Measurements from ENCODE around the gene SMG6.

Gene SMG6

DNA sequence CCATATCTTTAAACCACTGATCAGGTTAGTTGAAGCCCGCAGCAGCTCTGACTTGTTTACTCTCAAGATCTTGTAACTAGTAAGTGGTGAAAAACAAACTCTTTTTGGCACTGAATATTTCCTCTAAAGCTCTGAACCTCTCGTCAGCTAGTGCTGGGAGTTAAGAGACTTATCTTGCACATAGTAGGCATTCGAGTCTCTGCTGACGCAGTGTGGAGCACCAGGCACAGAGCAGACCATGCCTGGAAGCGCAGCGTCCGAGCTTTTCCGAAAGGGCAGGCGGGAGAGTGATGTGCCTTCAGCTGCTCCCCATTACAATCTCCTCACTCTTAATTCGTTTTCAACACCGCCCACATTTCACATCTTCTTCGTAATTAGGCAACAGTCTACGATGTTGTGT, 63.0 kb downstream of the SMG6 start:
- TF ChIP-seq GATA1 (IDR thresholded peaks at IDR 0.05; ENCODE audit: low read depth, low read length) (no peak), POLR2A (IDR thresholded peaks at IDR 0.05; ENCODE audit: low read length) (no peak)
- no peak for DNase-seq

DNA sequence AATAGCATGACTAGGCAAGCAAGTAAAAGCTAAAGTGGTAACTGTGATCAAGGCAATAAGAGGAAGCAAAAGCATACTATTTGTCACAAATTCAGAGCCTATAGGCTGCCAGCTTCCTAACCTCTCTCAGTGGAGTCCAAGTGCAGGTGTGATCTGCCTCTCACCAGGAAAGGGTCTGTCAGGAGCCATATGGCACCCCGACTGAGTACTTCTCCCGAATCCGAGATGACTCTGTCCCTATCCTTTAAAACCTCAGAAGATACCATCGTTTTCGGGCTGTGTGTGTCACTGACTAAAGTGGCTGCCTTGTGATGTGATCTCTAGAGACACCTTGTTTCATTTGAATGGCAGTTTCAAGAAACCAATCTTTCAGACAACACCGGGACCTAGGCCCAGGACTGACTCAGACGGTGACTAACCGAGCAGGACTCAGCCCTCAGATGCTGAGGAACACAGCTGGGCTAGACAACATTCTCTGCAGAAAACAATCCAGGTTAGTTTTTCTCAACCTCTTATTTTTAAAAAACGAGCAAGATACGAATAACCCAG, 63.6 kb downstream of the SMG6 start:
- no peak for TF ChIP-seq GATA1 (IDR thresholded peaks at IDR 0.05; ENCODE audit: low read depth, low read length)
- no peak for TF ChIP-seq POLR2A (IDR thresholded peaks at IDR 0.05; ENCODE audit: low read length)
- DNase-seq = peak in 1 of 2 experiments; percentile 13

DNA sequence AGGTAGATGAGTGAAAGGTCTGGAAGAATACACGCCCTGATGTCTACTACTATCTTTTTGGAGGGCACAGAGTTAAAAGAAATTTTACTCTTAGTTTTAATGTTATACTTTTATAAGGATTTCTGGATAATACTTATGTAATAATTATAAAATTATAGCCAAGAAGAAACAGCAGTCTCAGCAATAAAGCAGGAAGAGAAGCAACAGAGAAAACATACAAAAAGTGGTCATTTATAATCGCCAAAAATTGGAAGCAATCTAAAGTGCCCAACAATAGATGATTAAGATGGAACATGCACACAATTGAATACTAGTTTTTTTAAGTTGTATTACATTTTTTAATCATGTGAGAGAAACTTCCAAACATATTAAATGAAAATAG, 64.4 kb downstream of the SMG6 start:
- no peak for TF ChIP-seq GATA1 (IDR thresholded peaks at IDR 0.05; ENCODE audit: low read depth, low read length)
- TF ChIP-seq POLR2A (IDR thresholded peaks at IDR 0.05; ENCODE audit: low read length) = no peak

DNA sequence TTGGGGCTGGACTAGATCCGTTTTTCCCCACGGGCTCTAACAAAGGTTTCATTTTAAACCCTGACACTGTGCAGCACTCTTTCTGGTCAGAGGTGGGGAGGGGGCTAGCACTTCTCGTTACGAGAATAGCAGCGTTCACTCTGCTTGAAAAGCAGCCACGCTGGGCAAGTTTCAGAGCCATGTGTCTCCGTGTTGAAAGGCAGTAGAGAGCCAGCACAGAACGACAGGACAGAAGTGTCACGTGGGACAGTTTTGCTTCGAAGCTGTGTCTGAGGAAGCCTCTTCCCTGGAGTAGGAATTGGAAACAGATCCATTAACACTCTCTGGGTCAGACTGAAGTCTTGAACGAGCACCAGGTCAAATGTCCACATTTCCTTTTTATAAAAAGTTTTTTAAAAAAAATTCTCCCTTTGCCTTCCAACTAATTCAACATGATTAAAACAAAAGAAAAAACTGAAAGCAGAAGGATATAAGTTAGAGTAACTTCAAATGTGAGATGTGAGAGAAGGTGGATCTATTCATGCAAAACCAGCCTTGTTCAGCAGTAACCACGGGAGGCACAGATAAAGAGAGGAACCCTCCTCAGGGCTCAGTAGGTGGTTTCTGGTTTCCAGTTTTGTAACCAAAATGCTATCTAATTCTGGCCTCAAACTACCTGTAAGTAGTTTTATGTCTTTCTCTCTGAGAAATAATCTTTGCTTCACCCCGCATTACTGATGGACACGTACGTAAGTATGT, 65.0 kb downstream of the SMG6 start:
- no peak for TF ChIP-seq GATA1 (IDR thresholded peaks at IDR 0.05; ENCODE audit: low read depth, low read length)
- no peak for TF ChIP-seq POLR2A (IDR thresholded peaks at IDR 0.05; ENCODE audit: low read length)
- no peak for DNase-seq

More for the DNA sequence above, 64.4 kb downstream of the SMG6 start:
- no peak for DNase-seq

DNA sequence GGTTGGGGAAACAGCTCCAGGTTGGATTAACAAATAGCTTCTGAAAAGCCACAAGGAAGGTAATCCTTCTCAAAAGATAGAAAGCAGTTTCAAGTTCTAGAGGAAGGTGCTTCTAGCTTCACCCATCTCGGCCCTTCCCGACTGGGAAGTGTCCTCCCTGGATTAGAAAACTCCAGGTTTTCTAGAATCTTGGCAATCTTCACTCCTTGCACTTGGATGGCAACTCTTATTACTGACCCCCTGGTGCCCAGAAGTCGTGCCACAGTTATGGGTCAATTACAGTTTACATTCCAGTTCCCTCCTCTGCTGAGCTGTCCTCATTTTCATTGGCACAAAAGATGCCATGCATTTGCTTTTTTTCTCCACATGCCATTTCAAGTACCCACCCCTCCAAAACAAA, 65.6 kb downstream of the SMG6 start:
- DNase-seq = no peak
- TF ChIP-seq POLR2A (IDR thresholded peaks at IDR 0.05; ENCODE audit: low read length) (no peak), GATA1 (IDR thresholded peaks at IDR 0.05; ENCODE audit: low read depth, low read length) (no peak)

DNA sequence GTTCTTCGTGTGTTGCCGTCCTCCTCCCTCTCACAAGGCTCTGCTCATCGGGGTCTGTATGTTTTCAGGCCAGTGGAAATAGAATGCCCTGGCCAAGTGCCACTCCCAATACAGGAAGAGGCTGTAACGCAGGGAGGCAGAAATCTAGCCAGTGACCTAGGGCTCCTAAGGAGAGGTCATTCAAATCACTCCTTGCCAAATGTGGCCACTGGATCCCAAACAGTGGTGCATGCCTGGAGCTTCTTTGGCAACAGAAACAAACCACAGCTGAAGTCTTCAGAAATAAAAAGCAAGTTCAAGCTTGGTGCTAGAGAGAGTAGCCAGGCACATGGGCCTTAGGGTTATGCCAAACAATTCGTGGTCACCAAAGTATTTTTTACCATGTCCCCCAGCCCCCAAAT, 66.1 kb downstream of the SMG6 start:
- no peak for DNase-seq
- TF ChIP-seq POLR2A (IDR thresholded peaks at IDR 0.05; ENCODE audit: low read length) = no peak
- TF ChIP-seq GATA1 (IDR thresholded peaks at IDR 0.05; ENCODE audit: low read depth, low read length) = no peak

DNA sequence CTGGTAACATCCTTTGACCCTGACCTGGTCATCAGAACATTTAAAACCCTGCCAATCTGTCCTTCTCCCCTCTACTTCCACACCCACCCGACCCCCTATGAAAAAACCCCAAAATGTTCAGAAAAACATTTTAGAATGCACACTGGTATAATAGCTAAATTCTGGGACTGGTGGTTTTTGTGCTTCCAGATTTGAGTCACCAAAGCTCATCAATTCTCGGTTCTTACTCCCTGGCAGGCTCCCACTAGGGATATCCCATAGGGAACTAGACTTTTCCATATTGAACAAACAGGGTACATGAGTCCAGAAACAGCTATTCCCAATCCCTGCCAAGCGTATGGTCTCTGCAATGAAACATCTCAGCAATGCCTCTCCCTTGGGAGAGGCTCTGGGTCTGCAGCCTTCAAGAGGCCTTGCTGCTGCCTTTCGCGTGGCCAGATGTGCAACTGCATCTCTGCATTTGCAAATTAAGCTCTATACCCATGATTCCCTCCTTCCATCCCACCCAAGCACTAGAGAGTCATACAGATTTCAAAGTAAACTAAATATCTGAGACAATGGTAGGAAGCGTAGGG, 67.7 kb downstream of the SMG6 start:
- DNase-seq = no peak
- no peak for TF ChIP-seq GATA1 (IDR thresholded peaks at IDR 0.05; ENCODE audit: low read depth, low read length)
- TF ChIP-seq POLR2A (IDR thresholded peaks at IDR 0.05; ENCODE audit: low read length) = no peak

DNA sequence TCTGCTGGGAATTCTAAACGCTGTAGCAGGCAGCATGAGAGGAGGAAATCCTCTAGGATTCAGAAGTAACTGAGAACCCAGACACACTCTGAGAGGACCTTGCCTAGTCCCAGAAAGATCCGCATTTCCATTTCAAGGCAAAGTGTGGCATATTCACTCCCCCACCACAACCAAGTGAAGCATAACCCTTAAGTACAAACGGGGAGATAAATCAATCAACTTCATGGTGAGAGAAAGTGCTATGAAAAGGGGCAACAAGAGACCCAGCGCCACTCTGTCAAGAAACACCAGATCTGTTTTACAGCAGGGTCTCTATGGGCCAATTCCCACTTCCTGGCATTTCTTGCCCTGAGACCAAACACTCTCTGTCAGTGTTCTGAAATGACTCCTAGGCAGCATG, 68.3 kb downstream of the SMG6 start:
- no peak for DNase-seq
- TF ChIP-seq GATA1 (IDR thresholded peaks at IDR 0.05; ENCODE audit: low read depth, low read length) (no peak), POLR2A (IDR thresholded peaks at IDR 0.05; ENCODE audit: low read length) (no peak)

DNA sequence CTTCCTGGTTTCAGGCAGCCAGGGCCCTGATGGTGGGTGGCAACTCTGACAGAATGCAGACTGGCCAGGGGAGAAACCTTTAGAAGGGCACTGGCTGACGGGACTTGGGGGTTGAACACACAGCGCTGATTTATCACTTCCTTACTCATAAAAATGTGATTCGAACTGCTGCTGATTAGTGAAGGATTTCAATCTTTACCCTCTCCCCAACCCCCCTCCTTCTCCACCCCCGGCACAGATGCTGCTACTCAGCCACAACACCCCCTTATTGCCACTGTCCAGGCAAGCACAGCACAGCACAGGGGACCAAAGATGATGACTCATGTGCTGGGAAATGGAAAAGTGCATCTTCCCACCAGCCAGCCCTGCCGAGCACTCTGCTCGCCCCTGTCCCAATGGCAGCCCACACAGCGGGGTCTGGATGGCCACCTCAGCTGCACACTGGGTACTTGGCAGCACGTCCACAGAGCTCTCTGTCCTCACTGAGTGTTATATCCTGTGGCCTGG, 70.1 kb downstream of the SMG6 start:
- DNase-seq = no peak
- no peak for TF ChIP-seq GATA1 (IDR thresholded peaks at IDR 0.05; ENCODE audit: low read depth, low read length)

DNA sequence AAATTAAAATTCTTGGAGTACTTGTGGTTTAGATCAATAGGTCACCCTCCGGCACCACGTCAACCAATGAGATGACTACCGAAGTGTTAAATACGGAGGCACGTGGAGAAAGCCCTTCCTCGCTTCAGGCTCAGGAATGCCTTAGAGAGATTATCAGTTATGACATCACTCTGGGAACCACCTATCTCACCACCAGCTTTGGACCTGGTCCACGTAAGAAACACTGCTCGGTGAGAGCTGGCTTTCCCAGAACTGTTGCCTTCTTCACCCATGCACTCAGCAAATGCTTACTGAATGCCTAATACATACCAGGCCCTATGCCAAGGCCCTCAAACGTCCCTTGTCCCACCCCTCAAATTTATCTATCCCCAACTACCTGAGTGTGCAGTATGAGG, 71.3 kb downstream of the SMG6 start:
- DNase-seq = no peak
- no peak for TF ChIP-seq GATA1 (IDR thresholded peaks at IDR 0.05; ENCODE audit: low read depth, low read length)
- TF ChIP-seq POLR2A (IDR thresholded peaks at IDR 0.05; ENCODE audit: low read length) = no peak

DNA sequence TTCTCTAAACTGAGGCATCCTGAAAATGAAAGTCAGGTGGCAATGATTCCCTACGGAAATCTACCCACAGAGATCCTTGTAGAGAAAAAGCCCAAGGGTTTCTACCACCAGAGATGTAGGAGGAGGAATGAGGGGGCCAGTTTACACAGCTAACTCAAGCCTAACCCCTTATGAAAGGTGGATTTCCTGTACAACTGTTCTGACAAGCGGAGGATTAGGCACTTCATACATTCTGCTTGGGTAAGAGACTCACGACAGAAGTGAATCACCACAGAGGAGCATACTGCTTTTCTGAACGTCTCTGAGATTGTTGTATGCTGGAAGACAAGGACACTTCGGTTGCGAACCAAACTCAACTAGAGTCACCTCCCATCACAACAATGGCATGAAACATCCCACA, 72.7 kb downstream of the SMG6 start:
- no peak for DNase-seq
- no peak for TF ChIP-seq GATA1 (IDR thresholded peaks at IDR 0.05; ENCODE audit: low read depth, low read length)
- no peak for TF ChIP-seq POLR2A (IDR thresholded peaks at IDR 0.05; ENCODE audit: low read length)

DNA sequence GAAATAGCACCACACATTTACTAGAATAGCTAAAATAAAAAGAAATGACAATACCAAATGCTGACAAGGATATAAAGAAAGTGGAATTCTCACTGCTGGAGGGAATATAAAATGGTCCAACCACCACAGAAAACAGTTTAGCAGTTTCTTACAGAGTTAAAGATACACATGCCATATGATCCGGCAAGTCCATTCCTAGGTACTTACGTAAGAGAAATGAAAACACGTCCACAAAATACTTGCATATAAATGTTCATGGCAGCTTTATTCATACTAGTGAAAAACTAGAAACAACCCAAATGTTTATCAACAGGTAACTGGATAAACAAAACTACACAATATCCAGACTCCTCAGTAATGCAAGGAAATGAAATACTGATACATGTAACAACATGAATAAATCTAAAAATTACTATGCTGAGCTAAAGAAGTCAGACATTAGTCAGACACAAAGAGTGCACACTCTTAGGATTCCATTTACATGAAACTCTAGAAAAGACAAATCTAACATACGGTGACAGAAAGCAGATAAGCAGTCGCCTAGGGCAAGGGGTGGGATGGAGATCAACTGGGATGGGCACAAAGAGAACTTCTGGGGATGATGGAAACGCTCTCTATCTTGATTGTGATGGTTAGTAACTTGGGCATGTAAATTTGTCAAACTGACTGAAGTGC, 76.4 kb downstream of the SMG6 start:
- TF ChIP-seq POLR2A (IDR thresholded peaks at IDR 0.05; ENCODE audit: low read length) = no peak
- no peak for TF ChIP-seq GATA1 (IDR thresholded peaks at IDR 0.05; ENCODE audit: low read depth, low read length)
- no peak for DNase-seq

DNA sequence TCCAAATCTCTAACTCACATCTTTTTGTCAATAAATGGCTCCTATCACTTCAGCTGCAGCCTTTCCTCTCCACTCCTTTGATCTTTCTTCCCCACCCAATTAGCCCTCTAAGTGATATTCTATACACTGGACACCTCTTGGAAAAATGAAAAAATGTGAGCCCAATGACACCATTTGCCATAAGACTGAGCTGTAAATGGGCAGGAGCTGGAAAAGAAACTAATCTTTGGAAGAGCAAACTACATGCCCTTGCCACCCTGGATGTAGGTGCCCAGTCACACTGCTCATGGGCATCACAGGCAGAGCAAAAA, 80.0 kb downstream of the SMG6 start:
- no peak for TF ChIP-seq POLR2A (IDR thresholded peaks at IDR 0.05; ENCODE audit: low read length)
- no peak for DNase-seq

DNA sequence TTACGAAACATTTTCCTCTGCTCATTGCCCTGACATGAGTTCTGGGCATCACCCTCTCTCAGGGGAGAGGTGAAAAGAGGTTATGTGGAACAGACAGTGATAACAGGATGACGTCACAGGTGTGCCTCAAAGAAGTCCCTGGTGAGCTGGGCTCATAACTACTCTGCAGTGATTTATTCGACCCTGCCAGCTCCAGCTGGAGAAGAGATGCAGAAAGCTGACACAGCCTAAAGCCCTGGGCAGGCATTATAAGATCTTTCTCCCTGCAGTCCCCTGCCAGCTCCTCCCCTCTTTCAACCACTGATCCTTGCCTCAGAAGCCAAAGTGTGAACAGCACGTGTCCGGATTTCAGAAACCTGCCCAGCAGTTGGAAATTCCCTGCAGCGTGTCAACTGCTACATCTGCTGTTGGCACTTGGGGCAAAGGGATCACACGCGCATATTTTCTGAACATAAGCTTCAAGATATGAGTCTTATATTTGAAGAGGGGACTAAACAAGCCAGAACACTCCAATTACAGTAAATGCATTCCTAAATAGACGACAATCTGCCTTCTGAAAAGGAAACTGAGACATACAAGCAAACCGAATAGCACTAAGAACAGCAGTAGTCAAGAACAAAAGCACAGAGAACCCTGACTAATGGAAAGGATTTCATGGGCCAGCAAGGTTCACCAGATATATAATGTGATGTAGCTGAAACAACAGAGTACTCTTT, 80.5 kb downstream of the SMG6 start:
- no peak for DNase-seq
- no peak for TF ChIP-seq POLR2A (IDR thresholded peaks at IDR 0.05; ENCODE audit: low read length)
- TF ChIP-seq GATA1 (IDR thresholded peaks at IDR 0.05; ENCODE audit: low read depth, low read length) = no peak

All from erythroblast (primary cell).